Measurements from ENCODE around the gene THEM5. TPM values are rescaled to one million over a fixed set of nuclear protein-coding genes. Genes with fewer than 3 reads are reported as not detected.

The THEM5 gene
- total RNA-seq, 1 experiment from 2014 or later, result not detected

DNA sequence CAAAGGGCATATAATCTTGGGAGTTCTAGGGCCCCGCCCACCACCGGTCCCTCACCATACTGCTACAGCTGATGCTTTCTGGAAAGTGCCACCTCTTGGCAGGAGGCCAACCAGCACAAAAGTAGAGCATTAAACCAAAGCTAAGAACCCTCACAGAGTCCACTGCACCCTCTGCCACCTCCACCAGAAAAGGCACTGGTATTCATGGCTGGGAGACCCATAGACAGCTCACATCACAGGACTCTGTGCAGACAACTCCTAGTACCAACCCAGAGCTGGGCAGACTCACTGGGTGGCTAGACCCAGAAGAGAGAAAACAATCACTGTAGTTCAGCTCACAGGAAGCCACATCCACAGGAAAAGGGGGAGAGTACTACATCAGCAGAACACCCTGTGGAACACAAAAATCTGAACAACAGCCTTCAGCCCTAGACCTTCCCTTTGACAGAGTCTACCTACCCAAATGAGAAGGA is 45.0 kb upstream of the THEM5 start:
- Histone ChIP-seq H3K9me3 (ENCODE audit: control insufficient read depth in 1 of 2, insufficient read depth in 1 of 2, low read depth in 1 of 2, low read length in 2 of 2) (peaks cover 0 to 5% of the 10 kb centered on the region in 2 experiments; a peak in 1 of 4 replicates), H3K9ac (ENCODE audit: low read length) (no peak overlapping the region), H3K36me3 (ENCODE audit: control insufficient read depth in 1 of 2, insufficient read depth in 2 of 2, low read length in 2 of 2) (peaks cover 0 to 6% of the 10 kb centered on the region in 2 experiments; a peak in 1 of 4 replicates), H3K27ac (ENCODE audit: low read depth, low read length) (no peak overlapping the region), H3K27me3 (ENCODE audit: insufficient read depth, low read length) (no peaks in the 10 kb centered on the region), H4K20me1 (ENCODE audit: insufficient read depth) (no peaks in the 10 kb centered on the region), H3K4me2 (ENCODE audit: low read length) (peak overlapping the region; percentile 33; the same call in 1 of the 2 replicates), H2AFZ (ENCODE audit: low read depth, low read length, poor library complexity, severe bottlenecking) (no peak overlapping the region), H3K4me1 (ENCODE audit: control insufficient read depth in 1 of 2, insufficient read depth in 2 of 2, low read length in 2 of 2) (peaks cover 3 to 13% of the 10 kb centered on the region in 2 experiments; a peak in 3 of 4 replicates), H3K79me2 (ENCODE audit: insufficient read depth, low read length) (peaks cover 39% of the 10 kb centered on the region), H3K4me3 (replicated peaks in 1 of 2; ENCODE audit: low read depth in 1 of 2, low read length in 2 of 2) (no peak overlapping the region), H3K9me2 (ENCODE audit: insufficient read depth) (no peaks in the 10 kb centered on the region)
- POLR2A ChIA-PET, result interaction anchor here (1.0 kb wide), 1 partner anchor 10 kb away, joined by 3 read pairs; the partner anchor contains the start of gene THEM4
- ATAC-seq (no peak), DNase-seq (ENCODE audit: low read depth, low spot score) (no peak)
- intact Hi-C loops (cut with micrococcal nuclease), result no loop called here
- TF ChIP-seq SIN3A (IDR thresholded peaks at IDR 0.05; ENCODE audit: low read depth), result no peak
- TF ChIP-seq POLR2AphosphoS5 (IDR thresholded peaks at IDR 0.05; ENCODE audit: low read depth, low read length), result no peak
- TF ChIP-seq TCF7L2 (IDR thresholded peaks at IDR 0.05; ENCODE audit: borderline replicate concordance, extremely low read depth, insufficient read depth, insufficient read length), result no peak
- TF ChIP-seq MAX (IDR thresholded peaks at IDR 0.05), result no peak
- TF ChIP-seq REST (IDR thresholded peaks at IDR 0.05; ENCODE audit: low read depth), result no peak
- TF ChIP-seq FOSL1 (IDR thresholded peaks at IDR 0.05; ENCODE audit: low read depth), result no peak
- no peak for TF ChIP-seq SP1 (IDR thresholded peaks at IDR 0.05; ENCODE audit: low read depth)
- TF ChIP-seq YY1 (IDR thresholded peaks at IDR 0.05; ENCODE audit: extremely low read depth, insufficient replicate concordance, low read depth, low read length), result no peak
- no peak for TF ChIP-seq POLR2A (IDR thresholded peaks at IDR 0.05; ENCODE audit: borderline replicate concordance, extremely low read depth, insufficient read depth, insufficient read length)
- TF ChIP-seq RAD21 (IDR thresholded peaks at IDR 0.05; ENCODE audit: low read depth), result no peak
- TF ChIP-seq CBX3 (IDR thresholded peaks at IDR 0.05; ENCODE audit: low read depth), result no peak
- TF ChIP-seq JUND (IDR thresholded peaks at IDR 0.05), result no peak
- no peak for TF ChIP-seq ZFX (IDR thresholded peaks at IDR 0.05)
- TF ChIP-seq ELF1 (IDR thresholded peaks at IDR 0.05; ENCODE audit: borderline replicate concordance, low read depth), result no peak
- no peak for TF ChIP-seq EGR1 (IDR thresholded peaks at IDR 0.05; ENCODE audit: low read depth)
- TF ChIP-seq, protein P1, sequence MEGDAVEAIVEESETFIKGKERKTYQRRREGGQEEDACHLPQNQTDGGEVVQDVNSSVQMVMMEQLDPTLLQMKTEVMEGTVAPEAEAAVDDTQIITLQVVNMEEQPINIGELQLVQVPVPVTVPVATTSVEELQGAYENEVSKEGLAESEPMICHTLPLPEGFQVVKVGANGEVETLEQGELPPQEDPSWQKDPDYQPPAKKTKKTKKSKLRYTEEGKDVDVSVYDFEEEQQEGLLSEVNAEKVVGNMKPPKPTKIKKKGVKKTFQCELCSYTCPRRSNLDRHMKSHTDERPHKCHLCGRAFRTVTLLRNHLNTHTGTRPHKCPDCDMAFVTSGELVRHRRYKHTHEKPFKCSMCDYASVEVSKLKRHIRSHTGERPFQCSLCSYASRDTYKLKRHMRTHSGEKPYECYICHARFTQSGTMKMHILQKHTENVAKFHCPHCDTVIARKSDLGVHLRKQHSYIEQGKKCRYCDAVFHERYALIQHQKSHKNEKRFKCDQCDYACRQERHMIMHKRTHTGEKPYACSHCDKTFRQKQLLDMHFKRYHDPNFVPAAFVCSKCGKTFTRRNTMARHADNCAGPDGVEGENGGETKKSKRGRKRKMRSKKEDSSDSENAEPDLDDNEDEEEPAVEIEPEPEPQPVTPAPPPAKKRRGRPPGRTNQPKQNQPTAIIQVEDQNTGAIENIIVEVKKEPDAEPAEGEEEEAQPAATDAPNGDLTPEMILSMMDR (IDR thresholded peaks at IDR 0.05 in 2 of 3, conservative IDR thresholded peaks at IDR 0.05 in 1 of 3; ENCODE audit: borderline replicate concordance in 1 of 3, insufficient read depth in 1 of 3, low read depth in 2 of 3, low read length in 2 of 3), result no peak
- TF ChIP-seq, protein P2, sequence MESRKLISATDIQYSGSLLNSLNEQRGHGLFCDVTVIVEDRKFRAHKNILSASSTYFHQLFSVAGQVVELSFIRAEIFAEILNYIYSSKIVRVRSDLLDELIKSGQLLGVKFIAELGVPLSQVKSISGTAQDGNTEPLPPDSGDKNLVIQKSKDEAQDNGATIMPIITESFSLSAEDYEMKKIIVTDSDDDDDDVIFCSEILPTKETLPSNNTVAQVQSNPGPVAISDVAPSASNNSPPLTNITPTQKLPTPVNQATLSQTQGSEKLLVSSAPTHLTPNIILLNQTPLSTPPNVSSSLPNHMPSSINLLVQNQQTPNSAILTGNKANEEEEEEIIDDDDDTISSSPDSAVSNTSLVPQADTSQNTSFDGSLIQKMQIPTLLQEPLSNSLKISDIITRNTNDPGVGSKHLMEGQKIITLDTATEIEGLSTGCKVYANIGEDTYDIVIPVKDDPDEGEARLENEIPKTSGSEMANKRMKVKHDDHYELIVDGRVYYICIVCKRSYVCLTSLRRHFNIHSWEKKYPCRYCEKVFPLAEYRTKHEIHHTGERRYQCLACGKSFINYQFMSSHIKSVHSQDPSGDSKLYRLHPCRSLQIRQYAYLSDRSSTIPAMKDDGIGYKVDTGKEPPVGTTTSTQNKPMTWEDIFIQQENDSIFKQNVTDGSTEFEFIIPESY (IDR thresholded peaks at IDR 0.05; ENCODE audit: extremely low read depth, insufficient replicate concordance, low read length), result no peak
- TF ChIP-seq EZH2phosphoT487 (IDR thresholded peaks at IDR 0.05; ENCODE audit: borderline replicate concordance), result no peak
- TF ChIP-seq SRF (IDR thresholded peaks at IDR 0.05; ENCODE audit: low read depth), result no peak
- no peak for TF ChIP-seq EZH2 (IDR thresholded peaks at IDR 0.05)
- RAD21 ChIA-PET (ENCODE audit: low non-redundant PET in 1 of 2, low total read pairs in 2 of 2, uncharacterized antibody in 2 of 2, unreplicated experiment in 2 of 2), result no interaction called here
- BruUV-seq (replicated peaks), result no TSS peak
- CTCF ChIA-PET, result interaction anchor here (1.4 to 1.7 kb wide), 2 partner anchors 10 to 103 kb away, joined by 5 to 10 read pairs; no protein-coding TSS in a partner anchor
